ENCODE results near the gene FGF2. TPM values are rescaled to one million over a fixed set of nuclear protein-coding genes. Genes with fewer than 3 reads are reported as not detected.
"Not testable (repeated sequence)": the region's sequence is repeated elsewhere in the genome, so short reads cannot be mapped to it uniquely, and the experiment has no call there.

Gene FGF2
- polyA plus RNA-seq, 5 donors = 5.7 to 9.1 (median 6.8) TPM

DNA sequence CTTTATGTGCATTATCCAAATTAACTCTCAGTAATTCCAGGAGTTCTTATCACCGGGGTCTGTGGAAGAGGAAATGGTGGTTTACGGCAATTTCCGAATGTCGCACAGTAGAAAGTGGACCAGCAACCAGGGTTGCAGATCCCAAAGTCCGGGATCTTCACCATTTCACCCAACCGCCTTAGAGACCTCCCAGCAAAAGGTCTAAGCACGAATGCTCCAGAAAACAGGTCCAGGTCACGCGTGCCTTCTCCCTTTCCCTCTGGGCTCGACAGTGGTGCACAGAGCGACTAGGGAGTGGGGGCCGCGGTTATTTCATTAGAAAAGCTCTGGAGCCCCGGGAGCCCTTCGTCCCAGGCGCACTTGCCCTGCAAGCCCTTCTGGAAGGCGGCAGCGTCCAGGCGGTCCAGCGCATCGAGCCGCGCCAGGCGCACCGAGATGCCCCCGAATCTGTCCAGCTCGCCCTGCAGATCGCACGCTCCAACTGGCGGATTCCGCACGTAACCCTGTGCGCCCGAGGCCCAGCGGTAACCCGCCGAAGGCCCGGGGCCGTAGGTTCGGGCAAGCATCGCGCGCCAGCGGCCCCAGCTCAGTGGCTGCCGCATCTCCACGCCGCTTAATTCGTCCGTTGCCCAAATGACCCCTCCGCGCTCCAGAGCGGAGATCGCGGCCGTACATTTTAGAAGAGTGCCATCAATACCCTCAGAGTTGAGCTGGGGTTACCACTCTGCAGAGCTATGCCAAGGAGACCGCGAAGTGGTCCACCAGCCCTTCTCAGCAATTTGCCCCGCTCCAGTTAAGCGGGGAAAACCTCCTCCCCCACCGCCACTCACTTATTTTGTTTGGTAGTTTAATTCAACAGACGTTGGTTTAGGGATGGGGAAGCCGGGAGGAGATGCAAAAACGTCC, 95.6 kb downstream of the FGF2 start, which contains the start of gene NUDT6:
NUDT6 (minus strand) TSS at position 627 of the 906 bp plus-strand sequence; CDS start at position 602, 25 bp downstream.
- peak; percentile 66 to 74 for DNase-seq

- DNase-seq = peak; percentile 80 to 83
Observed at GRCh38 chr4:122922877-122923511, 96.4 kb downstream of the FGF2 start.

- DNase-seq = no peak
Observed at GRCh38 chr4:122928930-122929329, 102.3 kb downstream of the FGF2 start.

GRCh38 chr4:122930862-122931261, 104.2 kb downstream of the FGF2 start:
- no peak for DNase-seq

DNA sequence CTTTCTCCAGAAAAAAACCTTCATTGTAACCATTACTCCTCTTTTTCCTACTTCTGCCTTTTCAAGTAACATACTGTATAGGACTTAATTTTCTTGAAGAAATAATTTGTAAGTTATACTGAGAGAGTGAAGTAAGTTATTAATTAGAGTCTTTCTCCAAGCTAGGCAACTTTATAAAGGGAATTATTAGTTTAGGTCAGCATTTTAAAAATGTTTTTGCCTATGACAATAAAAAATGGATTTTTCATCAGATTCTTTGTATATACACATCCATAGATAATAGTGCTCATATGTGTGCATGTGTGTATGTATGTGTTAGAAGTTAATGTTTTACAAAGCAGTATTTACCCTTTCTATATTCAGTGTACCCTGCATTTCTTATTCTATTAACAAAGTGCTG, 106.1 kb downstream of the FGF2 start:
- DNase-seq = no peak

- not testable (repeated sequence) for DNase-seq
Observed at GRCh38 chr4:122945136-122945535, 118.5 kb downstream of the FGF2 start.

DNA sequence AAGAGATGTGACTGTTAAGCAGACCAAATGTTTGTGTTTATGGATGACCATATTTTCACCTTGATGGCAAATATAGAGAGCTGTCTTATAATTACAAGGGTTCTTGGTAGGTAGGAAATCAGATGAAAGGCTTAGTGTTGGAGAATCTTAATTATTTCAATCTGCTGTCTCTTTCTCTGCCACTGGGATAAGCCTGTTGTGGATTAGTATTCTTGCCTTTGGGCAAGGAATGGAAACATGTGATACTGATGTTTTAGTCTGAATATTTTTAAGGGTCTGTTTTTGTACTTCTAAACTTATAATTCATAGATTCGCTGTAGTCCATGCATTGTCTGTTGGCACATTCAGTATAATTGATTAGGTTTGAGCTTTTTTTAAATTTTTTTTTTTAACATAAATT, 119.5 kb downstream of the FGF2 start:
- no peak for DNase-seq

Other genes starting within 250 kb of the FGF2 start
- not detected for gene IL21, start 205.8 kb upstream of the FGF2 start, polyA plus RNA-seq (ENCODE audit: insufficient read depth in 1 of 5, insufficient read length in 5 of 5, low replicate concordance in 1 of 5)
- gene BBS12, start 94.1 kb upstream of the FGF2 start, polyA plus RNA-seq (ENCODE audit: insufficient read depth in 1 of 5, insufficient read length in 5 of 5, low replicate concordance in 1 of 5) = 1 to 10 TPM; 4.8 to 6.7 (median 5.5) TPM
- gene NUDT6, start 95.8 kb downstream of the FGF2 start, polyA plus RNA-seq (ENCODE audit: insufficient read depth in 1 of 5, insufficient read length in 5 of 5, low replicate concordance in 1 of 5) = 10 to 100 TPM in 4 of 5 donors, 1 to 10 TPM in 1; 9.9 to 17.2 (median 16.6) TPM